NCI-H345 treated with DMSO at 0.1 percent for 48 hours (cell line): ENCODE measurements around the gene LSM5.

ENCODE experiments used
- DNase-seq: peaks from one replicate; lab custom pipeline; 2025; ENCODE audit not compliant: unreplicated experiment; lab: John Stamatoyannopoulos, UW

LSM5 gene

DNA sequence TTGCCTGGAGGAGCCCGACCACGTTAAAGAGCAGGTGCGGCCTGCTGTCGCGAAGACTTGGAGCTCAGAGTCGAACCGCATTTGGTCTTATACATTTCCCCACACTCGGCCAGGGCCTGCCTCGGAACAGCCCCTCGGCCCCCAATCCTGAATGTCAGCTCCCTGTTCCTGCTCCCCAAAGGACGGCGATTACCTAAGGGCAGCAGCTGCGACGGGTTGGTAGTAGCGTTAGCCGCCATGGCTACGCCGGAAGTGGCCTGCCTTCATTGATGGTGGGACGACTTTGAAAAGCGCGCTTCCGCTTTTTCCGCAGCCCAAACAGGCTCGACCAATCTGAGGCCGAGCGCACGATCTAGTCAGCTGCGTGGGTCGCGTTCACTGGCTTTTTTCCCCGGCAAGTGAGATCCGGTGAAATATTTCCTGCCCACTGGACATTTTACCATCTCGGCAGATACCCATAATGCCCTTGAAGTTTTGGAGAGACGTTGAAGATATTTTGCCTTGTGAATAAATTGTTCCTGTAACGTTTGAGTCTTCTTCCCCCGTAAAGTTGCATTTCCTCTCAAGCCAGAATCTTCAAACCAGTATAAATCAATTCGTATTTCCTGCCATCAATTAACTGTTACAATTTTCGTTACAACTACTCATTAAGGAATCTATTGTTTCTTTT, at the start of gene LSM5:
TSS of gene LSM5 (minus strand) at position 254 of the 670 bp plus-strand sequence. CDS start at position 239, 15 bp downstream.
- DNase-seq, result peak; percentile 91

DNA sequence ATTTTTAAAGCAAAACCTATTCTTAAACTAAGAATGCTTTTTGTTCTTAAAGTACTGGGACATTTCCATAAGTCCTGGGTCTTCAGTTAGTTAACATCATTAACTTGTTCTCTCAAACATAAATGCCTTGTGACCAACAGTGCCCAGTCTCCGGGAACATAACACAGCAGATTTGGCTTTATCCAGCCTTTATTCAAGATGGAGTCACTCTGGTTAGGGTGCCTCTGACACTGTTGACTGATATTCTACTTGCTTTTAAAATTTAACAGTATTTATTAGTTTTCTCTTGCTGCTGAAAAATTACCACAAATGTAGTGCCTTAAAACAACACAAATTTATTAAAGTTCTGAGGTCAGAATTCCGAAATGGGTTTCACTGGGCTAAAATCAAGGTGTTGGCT, 49.2 kb upstream of the LSM5 start:
- no peak for DNase-seq

DNA sequence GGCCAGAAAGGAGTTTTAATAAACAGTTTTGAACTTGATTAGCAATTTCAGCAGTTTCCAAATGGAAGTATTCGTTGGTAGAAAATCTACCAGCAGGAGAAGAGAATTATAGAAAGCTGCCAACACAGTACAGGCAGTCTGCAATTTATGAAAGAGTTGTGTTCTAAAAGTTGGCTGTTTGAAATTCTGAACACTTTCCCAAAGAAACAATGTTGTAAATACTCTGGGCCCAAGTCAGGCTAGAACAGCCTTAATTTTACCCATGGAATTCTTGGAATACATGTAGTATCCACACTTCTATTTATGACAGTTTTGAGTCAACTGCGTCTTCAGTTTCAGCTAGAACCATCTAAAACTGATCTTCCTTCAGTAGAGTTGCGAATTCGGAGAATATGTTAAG, 47.6 kb upstream of the LSM5 start:
- DNase-seq, result no peak

- no peak for DNase-seq
Observed at GRCh38 chr7:32536585-32536984, 46.4 kb upstream of the LSM5 start.

- no peak for DNase-seq
Observed at GRCh38 chr7:32536016-32536415, 45.8 kb upstream of the LSM5 start.

DNA sequence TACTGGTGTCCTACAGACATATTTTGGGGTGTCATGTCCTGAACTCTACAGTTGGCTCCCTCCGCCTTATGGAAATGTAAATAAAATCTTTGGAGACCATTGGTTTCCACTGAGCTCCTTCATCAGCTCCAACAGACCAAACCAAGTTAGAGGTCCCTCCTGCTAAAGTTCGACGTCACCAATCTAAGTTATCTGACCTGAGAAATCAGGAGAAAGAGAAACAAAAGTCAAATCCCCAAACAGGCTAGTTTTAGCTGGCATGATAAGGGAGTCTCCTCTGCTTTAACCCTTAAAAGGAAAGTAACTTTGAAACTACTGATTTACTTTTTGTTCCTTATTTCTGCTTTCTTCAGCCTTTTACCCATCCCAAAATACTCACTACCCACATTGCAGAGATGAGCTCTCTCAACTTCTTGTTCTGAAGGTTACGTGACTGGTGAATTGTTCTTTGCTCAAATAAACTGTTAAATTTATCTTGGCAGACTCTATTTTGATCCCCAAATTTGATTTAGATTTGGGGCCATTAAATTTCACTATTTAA, 45.1 kb upstream of the LSM5 start:
- no peak for DNase-seq

- no peak for DNase-seq
Observed at GRCh38 chr7:32533276-32534029, 43.3 kb upstream of the LSM5 start.

- no peak for DNase-seq
Observed at GRCh38 chr7:32532716-32533115, 42.5 kb upstream of the LSM5 start.

DNA sequence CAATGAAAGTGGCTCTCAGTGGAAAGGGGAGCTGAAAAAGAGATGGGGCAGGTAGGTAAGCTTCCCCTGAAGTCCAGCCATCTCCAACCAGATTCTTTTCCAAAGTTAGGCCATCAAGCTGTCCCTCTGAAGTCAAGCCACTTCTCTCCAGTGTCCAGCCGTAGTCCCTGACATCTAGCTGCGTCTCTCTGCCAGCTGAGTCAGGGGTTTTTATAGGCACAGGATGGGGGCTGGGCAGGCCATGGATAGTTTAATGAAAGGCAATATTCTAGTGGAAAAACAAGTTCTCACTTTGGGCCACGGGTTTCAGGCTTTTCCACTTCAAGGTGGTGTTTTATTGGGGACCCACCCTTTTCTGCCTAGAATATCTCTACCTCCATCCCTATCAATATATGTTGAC, 41.9 kb upstream of the LSM5 start:
- no peak for DNase-seq

GRCh38 chr7:32531402-32531801, 41.2 kb upstream of the LSM5 start:
- no peak for DNase-seq

DNA sequence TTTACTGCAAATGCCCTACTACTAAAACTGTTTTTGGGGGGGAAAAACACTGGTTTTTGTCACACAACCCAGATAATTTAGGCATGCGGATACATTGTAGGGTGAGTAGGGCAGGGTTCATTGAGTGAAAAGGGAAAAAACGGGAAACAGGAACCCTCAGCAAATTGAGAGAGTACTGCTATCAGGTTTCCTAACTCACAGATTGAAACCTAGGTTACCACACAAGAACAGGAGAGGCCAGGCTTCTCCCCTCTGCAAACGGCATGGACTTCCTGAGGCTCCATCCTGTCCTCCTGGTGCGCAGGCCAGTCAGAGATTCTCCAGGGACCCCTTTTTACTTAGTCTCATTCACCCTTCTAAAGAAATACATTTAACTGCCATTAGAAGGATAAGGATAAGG, 35.7 kb upstream of the LSM5 start:
- no peak for DNase-seq

DNA sequence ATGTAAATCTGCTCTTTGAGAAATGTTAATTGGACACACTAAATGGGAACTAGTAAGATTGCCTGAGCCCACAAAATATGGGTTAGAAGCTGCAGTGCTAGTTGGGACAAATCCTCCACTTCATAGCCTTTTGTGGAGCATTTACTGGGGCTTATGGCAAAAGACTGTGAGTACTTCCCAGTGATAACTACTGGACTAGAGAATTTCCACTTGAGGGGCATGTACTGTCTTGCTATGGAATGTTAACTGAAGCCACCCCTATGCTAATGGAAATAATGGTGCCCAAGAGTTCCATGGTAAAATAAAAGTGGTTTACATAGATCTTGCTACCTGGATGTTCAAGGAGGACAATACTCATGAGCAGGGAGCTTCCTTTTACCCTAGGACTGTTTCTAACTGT, 34.5 kb upstream of the LSM5 start:
- no peak for DNase-seq

DNA sequence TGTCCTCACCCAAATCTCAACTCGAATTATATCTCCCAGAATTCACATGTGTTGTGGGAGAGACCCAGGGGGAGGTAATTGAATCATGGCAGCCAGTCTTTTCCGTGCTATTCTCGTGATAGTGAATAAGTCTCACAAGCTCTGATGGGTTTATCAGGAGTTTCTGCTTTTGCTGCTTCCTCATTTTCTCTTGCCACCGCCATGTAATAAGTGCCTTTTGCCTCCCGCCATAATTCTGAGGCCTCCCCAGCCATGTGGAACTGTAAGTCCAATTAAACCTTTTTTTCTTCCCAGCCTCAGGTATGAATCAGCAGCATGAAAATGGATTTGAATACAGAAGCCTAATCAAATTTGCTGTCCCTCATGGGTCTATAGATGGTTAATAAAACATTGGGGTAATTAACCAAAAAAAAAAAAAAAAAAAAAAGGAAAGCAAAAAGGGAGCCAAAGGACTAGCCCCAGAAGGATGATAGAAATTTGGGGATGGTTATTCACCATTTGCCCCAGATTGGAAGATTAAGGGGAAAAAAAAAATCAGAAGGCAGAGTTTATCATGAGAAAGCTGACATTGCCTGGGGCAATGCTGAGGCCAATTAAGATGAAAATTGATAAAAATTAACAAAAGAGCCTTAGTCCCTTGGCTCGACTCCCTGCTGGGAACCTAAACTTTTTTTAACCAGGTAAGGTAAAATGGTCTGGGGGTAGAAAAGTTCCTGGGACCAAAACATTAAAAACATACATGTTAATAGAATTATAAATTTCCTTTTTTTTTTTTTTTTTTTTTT, 32.8 kb upstream of the LSM5 start:
- no peak for DNase-seq

- no peak for DNase-seq
Observed at GRCh38 chr7:32519763-32520162, 29.6 kb upstream of the LSM5 start.

GRCh38 chr7:32518534-32519140, 28.5 kb upstream of the LSM5 start:
- no peak for DNase-seq

GRCh38 chr7:32516551-32517100, 26.4 kb upstream of the LSM5 start:
- DNase-seq, result no peak

DNA sequence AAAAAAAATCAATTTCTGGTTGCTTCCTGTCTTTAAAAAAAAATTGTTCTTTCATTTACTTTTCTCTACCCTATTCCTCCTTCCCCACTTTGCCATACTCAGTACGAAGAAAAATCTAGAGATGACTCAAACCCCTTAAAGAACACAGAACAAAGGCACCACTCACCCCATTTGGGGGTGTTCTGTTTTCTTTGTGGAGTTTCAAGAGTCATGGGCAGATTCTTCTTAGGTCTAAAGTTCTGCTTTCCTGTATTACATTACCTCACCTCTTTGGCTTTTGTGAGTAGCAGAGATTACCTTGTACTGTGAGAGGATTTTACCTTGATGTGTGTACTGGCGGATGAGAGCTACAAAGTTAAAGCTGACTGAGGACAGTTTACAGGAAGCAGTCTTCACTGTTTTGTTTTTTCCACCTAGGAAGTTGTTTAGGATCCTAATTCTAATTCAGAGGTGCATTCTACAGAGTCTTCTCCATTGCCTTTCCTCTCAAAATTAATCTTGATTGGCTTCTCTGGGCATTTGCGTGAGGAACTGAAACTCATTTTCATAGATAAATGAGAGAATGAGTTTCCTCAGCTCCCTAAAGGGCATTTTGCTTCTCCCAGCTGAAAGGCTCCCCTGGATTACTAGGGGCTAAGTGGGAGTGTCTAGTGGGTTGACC, 25.8 kb upstream of the LSM5 start:
- no peak for DNase-seq

GRCh38 chr7:32513210-32513609, 23.0 kb upstream of the LSM5 start:
- no peak for DNase-seq

- no peak for DNase-seq
Observed at GRCh38 chr7:32511791-32512190, 21.6 kb upstream of the LSM5 start.

DNA sequence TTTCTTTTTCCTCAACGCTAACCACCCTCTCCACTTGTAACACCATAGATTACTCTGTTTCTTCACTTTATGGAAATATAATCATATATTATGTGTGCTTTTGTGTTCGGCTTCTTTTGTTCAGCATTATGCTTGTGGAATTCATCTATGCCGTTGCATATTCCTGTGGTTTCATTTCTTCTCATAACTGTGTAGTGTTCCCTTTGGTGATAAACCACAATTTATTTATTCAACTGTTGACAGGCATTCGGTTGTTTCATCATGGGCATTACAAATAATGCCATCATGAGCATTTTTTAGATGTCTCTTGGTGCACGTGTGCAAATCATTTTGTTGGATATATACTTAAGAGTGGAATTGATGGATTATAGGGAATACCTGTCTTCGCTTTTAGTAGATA, 17.2 kb upstream of the LSM5 start:
- DNase-seq, result no peak
